Stimulated activated CD8-positive, alpha-beta memory T cell treated with anti-CD3 and anti-CD28 coated beads, Interleukin-7, amount 100 ng/mL, for 48 hours (primary cell): ENCODE measurements around the gene FLII.

Source experiments
- DNase-seq, 2 donors: peaks; one replicate each; pipeline ENCODE4 v3.0.0-alpha.2; 2020; ENCODE audit warnings: low read depth in 1 of 2; ENCODE audit errors: extremely low read depth in 1 of 2

FLII gene

DNA sequence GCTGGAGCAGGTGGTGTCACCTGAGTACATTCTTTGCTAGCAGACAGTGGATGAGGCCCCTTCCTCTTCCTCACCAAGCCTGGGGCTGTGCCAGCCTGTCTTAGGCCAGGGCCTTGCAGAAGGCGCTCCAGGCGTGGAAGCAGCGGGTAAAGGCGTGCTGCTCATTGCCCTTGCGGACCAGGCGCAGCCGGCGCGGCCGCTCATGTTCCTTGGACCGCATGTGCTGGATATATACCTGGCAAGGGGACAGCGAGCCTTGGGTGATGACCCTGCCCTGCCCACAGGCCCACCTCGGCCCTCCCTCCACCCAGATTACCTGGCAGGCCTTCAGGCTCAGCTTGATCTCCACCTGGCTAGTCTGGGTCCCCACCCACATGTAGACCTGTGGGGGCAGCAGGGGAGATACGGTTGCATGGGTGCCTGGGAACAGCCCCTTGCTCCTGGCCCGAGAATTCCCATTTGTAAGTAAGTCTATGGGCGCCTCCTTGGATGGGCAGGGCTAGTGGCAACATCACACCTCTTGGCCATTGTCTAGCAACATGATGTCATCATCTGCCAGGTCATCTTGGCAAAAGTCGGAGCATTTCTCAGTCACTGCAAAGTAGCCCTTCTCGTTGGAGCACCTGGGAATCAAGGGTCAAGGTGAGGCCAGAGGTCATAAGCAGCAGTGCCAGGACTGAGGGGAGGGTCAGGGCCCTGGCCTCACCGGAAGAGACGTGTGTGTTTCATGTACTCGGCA, 13.3 kb downstream of the FLII start:
- no peak for DNase-seq

GRCh38 chr17:18241229-18241871, 17.2 kb downstream of the FLII start:
- DNase-seq = no peak

- no peak for DNase-seq
These were observed 18.1 kb downstream of the FLII start for GRCh38 chr17:18240449-18240848.

GRCh38 chr17:18238299-18238698, 20.2 kb downstream of the FLII start:
- no peak for DNase-seq

GRCh38 chr17:18237461-18237860, 21.1 kb downstream of the FLII start:
- no peak for DNase-seq

DNA sequence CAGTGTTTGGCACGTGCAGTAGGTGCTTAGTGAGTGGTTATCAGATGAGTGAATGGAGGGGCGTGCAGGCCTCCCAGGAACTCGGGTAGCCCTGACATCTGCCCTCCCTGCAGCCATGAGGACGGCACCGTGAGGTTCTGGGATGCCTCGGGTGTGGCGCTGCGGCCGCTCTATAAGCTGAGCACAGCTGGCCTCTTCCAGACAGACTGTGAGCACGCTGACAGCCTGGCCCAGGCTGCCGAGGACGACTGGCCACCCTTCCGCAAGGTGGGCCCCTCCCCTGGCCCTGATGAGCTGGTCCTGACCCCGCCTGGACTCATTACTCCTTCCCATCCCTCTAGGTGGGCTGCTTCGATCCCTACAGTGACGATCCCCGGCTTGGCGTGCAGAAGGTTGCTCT, 22.0 kb downstream of the FLII start:
- no peak for DNase-seq

- peak; percentile 39 to 63 for DNase-seq
These were observed 22.7 kb downstream of the FLII start for GRCh38 chr17:18235743-18236256.

DNA sequence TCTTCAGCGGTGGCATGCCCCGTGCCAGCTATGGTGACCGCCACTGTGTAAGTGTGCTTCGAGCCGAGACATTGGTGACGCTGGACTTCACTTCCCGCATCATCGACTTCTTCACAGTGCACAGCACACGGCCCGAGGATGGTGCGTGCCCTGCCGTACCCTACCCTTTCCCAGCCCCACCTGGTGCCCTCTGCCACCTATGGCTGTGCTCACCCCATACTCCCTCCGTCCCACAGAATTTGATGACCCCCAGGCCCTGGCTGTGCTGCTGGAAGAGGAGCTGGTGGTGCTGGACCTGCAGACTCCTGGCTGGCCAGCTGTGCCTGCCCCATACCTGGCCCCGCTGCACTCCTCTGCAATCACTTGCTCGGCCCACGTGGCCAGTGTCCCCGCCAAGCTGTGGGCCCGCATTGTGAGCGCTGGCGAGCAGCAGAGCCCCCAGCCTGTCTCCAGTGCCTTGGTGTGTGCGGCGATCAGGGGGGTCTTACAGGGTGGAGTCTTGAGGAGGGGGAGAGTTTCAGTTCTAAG, 23.6 kb downstream of the FLII start:
- DNase-seq = no peak

DNA sequence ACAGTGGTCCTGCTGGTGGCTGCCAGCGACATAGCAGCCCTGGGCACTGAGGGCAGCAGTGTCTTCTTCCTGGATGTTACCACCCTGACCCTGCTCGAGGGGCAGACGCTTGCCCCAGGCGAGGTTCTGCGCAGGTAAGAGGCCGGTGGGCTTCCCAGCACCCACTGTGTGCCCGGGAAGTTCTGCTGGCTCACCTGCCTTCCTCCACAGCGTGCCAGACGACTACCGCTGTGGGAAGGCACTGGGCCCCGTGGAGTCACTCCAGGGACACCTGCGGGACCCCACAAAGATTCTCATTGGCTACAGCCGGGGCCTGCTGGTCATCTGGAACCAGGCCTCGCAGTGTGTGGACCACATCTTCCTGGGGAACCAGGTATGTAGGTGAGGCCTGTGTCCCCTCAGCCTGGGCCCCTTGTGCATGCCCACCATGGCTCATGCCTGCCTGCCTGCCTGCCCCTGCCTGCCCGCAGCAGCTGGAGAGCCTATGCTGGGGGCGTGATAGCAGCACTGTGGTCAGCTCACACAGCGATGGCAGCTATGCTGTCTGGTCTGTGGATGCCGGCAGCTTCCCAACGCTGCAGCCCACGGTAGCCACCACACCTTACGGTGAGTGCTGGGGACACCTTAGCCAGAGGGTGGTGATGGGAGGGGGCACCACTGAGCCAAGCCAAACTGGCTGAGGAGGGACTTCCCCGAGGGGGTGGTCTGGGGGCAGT, 24.6 kb downstream of the FLII start:
- no peak for DNase-seq

GRCh38 chr17:18231164-18231563, 27.4 kb downstream of the FLII start:
- no peak for DNase-seq

GRCh38 chr17:18230288-18231141, 28.0 kb downstream of the FLII start:
- DNase-seq = no peak

DNA sequence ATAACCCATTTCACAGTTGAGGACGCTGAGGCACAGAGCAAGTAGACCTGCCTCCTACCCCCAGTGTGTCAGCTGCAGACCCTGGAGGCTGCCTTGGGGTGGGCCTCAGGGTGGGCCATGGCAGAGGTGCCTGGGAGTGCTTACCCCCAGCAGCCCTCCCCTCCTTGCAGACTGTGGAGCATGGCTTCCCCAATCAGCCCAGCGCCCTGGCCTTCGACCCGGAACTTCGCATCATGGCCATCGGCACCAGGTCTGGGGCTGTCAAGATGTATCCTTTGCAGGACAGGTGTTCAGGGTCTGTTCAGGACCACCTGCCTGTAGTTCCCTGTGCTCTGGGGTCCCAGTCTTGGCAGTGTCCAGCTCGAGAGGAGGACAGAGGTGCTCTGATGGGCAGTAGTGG, 28.8 kb downstream of the FLII start:
- DNase-seq = no peak

DNA sequence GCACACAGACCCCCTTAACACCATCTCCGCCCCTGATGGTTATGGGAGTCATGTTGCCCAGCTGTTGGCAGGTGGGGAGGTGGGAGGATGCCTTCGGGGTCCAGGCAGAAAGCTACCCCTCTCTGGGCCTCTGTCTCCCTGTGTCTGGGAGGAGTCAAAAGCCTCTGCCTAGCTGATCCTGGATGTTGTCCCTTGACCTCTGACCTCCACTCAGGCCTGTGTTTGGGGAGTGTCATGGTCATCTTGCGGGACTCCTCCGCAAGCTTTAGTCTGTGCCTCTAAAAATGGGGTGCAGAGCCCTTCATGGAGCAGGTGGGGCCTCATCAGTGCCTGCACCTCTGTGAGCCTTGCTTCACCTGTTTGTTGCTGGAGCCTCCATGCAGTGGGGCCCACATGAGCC, 29.3 kb downstream of the FLII start:
- no peak for DNase-seq

GRCh38 chr17:18228176-18228682, 30.3 kb downstream of the FLII start:
- DNase-seq = no peak

GRCh38 chr17:18227635-18228034, 30.9 kb downstream of the FLII start:
- no peak for DNase-seq

DNA sequence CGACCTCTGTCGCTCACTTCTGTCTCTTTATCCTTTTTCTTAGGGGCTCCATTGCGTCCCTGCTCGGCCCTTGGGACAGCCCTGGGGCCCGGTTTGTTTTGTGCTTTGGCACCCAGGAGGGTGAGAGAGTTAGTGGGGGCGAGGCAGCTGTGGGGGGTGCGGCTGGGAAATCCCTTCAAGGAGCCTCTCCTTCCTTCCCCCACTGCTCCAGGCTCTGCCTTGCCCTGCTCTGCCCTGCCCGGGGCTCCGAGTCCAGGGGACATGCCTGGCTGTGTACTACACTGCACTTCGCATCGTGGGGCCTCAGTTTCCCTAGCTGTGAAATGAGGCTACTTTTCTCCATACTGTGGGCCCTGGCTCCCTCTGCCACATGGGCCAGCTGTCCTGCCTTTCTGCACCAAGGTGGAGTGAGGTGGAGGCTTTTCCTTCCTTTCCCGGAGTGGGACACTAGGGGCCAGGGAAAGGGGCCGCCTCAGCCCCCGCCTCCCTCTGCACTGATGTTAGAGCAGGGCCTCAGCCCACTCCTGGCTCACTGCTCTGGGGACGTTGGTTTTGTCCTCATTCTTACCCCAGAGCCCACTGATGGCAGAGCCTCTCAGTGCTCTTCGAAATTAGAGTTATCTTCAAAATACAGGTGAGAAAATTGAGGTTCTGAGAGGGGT, 32.1 kb downstream of the FLII start:
- no peak for DNase-seq

DNA sequence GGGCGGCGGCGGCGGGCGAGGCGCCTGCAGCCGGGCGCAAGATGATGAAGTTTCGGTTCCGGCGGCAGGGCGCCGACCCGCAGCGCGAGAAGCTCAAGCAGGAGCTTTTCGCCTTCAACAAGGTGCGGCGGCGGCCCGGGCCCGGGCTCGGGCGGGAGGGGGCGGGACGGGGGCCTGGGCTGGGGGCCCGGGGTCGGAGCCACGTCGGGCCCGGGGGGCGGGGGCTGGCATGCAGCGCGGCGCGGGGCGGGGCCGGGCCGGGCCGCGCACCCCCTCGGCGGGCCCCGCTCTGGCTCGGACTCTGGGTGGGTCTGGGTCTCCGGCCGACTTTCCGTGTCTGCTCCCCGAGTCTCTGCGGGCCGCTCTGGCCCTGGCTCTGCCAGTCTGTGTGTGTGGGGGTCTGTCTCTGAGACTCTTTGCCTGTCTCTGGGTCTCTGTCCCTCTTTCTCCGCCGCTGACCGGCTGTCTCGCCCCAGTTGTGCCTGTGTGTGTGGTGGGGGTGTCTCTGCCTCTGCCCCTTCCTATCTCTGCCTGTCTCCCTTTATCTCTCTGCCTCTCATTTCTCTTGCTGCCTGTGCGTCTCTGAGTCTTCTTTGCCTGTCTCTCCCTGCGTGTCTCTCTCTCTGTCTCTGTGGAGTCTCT, 32.8 kb downstream of the FLII start:
- DNase-seq = peak in 1 of 2 donors; percentile 6

DNA sequence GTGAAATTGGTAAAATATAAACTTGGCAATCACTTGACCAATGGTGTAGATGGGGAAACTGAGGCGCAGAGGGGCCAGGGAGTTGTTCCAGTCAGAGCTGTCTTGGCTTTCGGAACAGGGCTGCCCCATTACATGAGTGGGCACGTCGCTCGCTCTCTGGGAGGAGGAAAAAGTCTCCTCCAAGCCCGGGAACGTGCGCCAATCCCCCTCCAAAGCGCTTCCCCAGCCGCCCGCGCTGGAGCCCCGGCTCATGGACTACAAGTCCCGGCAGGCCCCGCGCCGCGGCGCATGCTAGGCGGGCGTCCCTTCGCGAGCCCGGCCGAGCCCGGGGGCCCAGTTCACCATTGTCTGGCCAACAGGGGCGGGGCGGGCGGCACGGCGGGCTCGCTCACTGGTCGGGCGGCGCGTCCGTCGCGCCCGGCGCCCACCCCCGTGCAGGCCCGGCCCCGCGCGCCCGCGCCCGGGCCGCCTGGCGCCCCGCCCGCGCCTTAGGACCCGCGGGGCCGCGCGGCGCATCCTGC, 33.4 kb downstream of the FLII start, which contains the start of gene LLGL1:
Gene LLGL1, plus strand, starts transcription at position 515 of the 521 bp plus-strand sequence. CDS start 48 bp downstream, outside the sequence.
- peak; percentile 92 for DNase-seq
